ENCODE data around the gene KRT20. TPM values are rescaled to one million over a fixed set of nuclear protein-coding genes. Genes with fewer than 3 reads are reported as not detected.

Gene KRT20
- total and polyA plus RNA-seq, 2 donors (not counting 3 experiments of a cell fraction or from before 2014, with no cell fraction given), result not detected

DNA sequence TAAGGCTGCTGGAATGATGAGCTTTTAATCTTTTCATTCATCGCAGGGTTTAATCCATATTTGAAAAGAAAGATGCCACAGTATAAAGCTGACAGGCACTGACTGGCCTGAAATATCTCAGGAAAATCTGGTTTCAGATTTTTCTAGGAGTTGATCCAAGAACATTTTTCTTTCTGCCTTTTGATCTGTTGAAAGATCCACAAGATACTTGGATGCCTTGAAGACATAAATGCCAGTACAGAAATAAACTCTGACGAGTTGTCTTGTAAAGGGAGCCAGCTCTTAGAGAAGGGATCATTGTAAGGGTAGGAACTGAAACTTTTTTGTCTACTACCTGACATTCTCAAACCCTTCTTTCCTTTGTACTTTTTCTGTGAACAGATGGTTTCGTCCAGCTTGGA is 25.4 kb upstream of the KRT20 start:
- Histone ChIP-seq H3K9me1 (replicated peaks; ENCODE audit: control insufficient read depth, extremely low read depth, insufficient read depth, low read length) (no peaks in the 10 kb centered on the region), H3K4me1 (ENCODE audit: control insufficient read depth, extremely low read depth, insufficient read depth, low read length) (peaks cover 13% of the 10 kb centered on the region), H2AFZ (ENCODE audit: low read depth, low read length) (no peak overlapping the region), H3K27me3 (ENCODE audit: control insufficient read depth in 2 of 2, insufficient read depth in 2 of 2, low read length in 2 of 2) (peaks cover 0 to 3% of the 10 kb centered on the region in 2 experiments), H4K20me1 (replicated peaks; ENCODE audit: control insufficient read depth, extremely low read depth, insufficient read depth, low read length) (no peaks in the 10 kb centered on the region), H3K9ac (replicated peaks; ENCODE audit: extremely low read depth, insufficient read depth, low read length) (no peak overlapping the region), H3K4me3 (replicated peaks in 1 of 3; ENCODE audit: insufficient read depth in 1 of 3, low read depth in 1 of 3, low read length in 3 of 3) (no peak overlapping the region), H3K36me3 (ENCODE audit: control insufficient read depth in 2 of 2, extremely low read depth in 1 of 2, insufficient read depth in 2 of 2, low read length in 2 of 2) (no peaks in the 10 kb centered on the region), H3K27ac (ENCODE audit: insufficient read depth, low read depth, low read length) (no peak overlapping the region), H3K9me3 (replicated peaks; ENCODE audit: control insufficient read depth, insufficient read depth, low read length) (no peaks in the 10 kb centered on the region), H3K4me2 (ENCODE audit: insufficient read depth, low read length) (no peak overlapping the region), H3K79me2 (ENCODE audit: control insufficient read depth, insufficient read depth, low read length) (no peaks in the 10 kb centered on the region)
- ChIA-PET POLR2A (no interaction called here), CTCF (interaction anchor here (0.7 to 4.0 kb wide), 11 partner anchors 14 to 755 kb away, joined by 3 to 50 read pairs (median 4); no protein-coding TSS in a partner anchor)
- no peak for FAIRE-seq
- BruUV-seq (replicated peaks), result no TSS peak
- DNase-seq (ENCODE audit: low read depth, low spot score), result no peak
- intact Hi-C loops (cut with micrococcal nuclease), result no loop called here
- TF ChIP-seq POLR2A (IDR thresholded peaks at IDR 0.05; ENCODE audit: low read depth, low read length), result no peak
- TF ChIP-seq, protein P1, sequence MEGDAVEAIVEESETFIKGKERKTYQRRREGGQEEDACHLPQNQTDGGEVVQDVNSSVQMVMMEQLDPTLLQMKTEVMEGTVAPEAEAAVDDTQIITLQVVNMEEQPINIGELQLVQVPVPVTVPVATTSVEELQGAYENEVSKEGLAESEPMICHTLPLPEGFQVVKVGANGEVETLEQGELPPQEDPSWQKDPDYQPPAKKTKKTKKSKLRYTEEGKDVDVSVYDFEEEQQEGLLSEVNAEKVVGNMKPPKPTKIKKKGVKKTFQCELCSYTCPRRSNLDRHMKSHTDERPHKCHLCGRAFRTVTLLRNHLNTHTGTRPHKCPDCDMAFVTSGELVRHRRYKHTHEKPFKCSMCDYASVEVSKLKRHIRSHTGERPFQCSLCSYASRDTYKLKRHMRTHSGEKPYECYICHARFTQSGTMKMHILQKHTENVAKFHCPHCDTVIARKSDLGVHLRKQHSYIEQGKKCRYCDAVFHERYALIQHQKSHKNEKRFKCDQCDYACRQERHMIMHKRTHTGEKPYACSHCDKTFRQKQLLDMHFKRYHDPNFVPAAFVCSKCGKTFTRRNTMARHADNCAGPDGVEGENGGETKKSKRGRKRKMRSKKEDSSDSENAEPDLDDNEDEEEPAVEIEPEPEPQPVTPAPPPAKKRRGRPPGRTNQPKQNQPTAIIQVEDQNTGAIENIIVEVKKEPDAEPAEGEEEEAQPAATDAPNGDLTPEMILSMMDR (IDR thresholded peaks at IDR 0.05; ENCODE audit: extremely low read depth in 1 of 2, insufficient read depth in 1 of 2, low read depth in 1 of 2, low read length in 2 of 2), result no peak
- no peak for TF ChIP-seq GATA2 (IDR thresholded peaks at IDR 0.05; ENCODE audit: insufficient read depth, insufficient read length, low read depth, low read length)
- TF ChIP-seq FOS (IDR thresholded peaks at IDR 0.05; ENCODE audit: borderline replicate concordance, insufficient read depth, low read length), result no peak
- no peak for TF ChIP-seq JUN (IDR thresholded peaks at IDR 0.05; ENCODE audit: borderline replicate concordance, insufficient read depth, insufficient read length, low read depth)
- no peak for TF ChIP-seq MYC (IDR thresholded peaks at IDR 0.05; ENCODE audit: low read depth, low read length)
- TF ChIP-seq POLR2AphosphoS5 (IDR thresholded peaks at IDR 0.05; ENCODE audit: insufficient read depth, low read depth, low read length), result no peak
- dilution Hi-C loops (cut with MboI; ENCODE audit: extremely low pct_ligation_motif_present, low sequenced_read_pairs), result no loop called here

Data from endothelial cell of umbilical vein (primary cell).